Measurements from ENCODE around the gene MYOF. TPM values are rescaled to one million over a fixed set of nuclear protein-coding genes. Genes with fewer than 3 reads are reported as not detected.

The MYOF gene
- total RNA-seq, 1 donor from 2014 or later = 208 TPM

- no peak for DNase-seq (ENCODE audit: low read depth)
- TF ChIP-seq CTCF (conservative IDR thresholded peaks at IDR 0.05; ENCODE audit: low read depth, low read length) = no peak
- peak overlapping the region; percentile 84 for H3K4me3 ChIP-seq (ENCODE audit: low read depth, low read length)
Measured at GRCh38 chr10:93495654-93496321, 13.7 kb upstream of the MYOF start.

GRCh38 chr10:93494494-93494893, 12.4 kb upstream of the MYOF start:
- H3K4me3 ChIP-seq (ENCODE audit: low read depth, low read length) = no peak overlapping the region
- TF ChIP-seq CTCF (conservative IDR thresholded peaks at IDR 0.05; ENCODE audit: low read depth, low read length) = no peak
- no peak for DNase-seq (ENCODE audit: low read depth)

GRCh38 chr10:93493162-93493561, 11.0 kb upstream of the MYOF start:
- no peak overlapping the region for H3K4me3 ChIP-seq (ENCODE audit: low read depth, low read length)
- DNase-seq (ENCODE audit: low read depth) = no peak
- TF ChIP-seq CTCF (conservative IDR thresholded peaks at IDR 0.05; ENCODE audit: low read depth, low read length) = peak; percentile 34

GRCh38 chr10:93491602-93492121, 9.5 kb upstream of the MYOF start:
- no peak for TF ChIP-seq CTCF (conservative IDR thresholded peaks at IDR 0.05; ENCODE audit: low read depth, low read length)
- no peak for DNase-seq (ENCODE audit: low read depth)
- H3K4me3 ChIP-seq (ENCODE audit: low read depth, low read length) = no peak overlapping the region

GRCh38 chr10:93488956-93489528, 6.9 kb upstream of the MYOF start:
- H3K4me3 ChIP-seq (ENCODE audit: low read depth, low read length) = no peak overlapping the region
- TF ChIP-seq CTCF (conservative IDR thresholded peaks at IDR 0.05; ENCODE audit: low read depth, low read length) = no peak
- DNase-seq (ENCODE audit: low read depth) = no peak

- DNase-seq (ENCODE audit: low read depth) = no peak
- no peak overlapping the region for H3K4me3 ChIP-seq (ENCODE audit: low read depth, low read length)
- TF ChIP-seq CTCF (conservative IDR thresholded peaks at IDR 0.05; ENCODE audit: low read depth, low read length) = peak; percentile 19
Measured at GRCh38 chr10:93485690-93486089, 3.6 kb upstream of the MYOF start.

Measured in epithelial cell of proximal tubule (primary cell).